ENCODE measurements around the gene CBLIF. TPM values are rescaled to one million over a fixed set of nuclear protein-coding genes. Genes with fewer than 3 reads are reported as not detected.

The CBLIF gene
- total RNA-seq, 1 donor from 2014 or later = not detected

DNA sequence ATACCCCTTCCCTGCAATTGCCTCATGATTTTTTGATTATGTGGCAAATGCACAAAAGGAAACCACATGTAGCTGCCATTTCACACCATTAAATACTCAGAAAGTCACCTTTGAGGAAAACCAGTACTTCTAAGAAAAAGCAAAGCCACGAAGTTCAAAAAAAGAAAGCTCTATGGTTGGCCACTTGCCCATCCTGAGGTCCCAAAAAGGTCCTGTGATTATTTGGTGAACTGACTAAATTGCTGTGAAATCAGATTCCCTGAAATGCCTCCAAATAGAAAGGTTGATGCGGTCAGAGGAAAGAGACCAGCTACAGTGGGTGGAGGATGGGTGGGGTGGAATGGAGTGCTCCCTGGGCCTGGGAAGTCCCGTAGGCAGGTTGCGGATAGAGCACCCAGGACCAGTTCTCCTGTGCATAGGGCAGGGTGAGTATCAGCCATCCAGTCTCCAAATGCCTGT lies 61.6 kb downstream of the CBLIF start:
- Histone ChIP-seq H3K9me3 (no peaks in the 10 kb centered on the region), H3K4me3 (no peak overlapping the region), H3K27ac (no peak overlapping the region), H3K4me1 (peaks cover 30% of the 10 kb centered on the region), H3K36me3 (peaks cover 29% of the 10 kb centered on the region), H3K27me3 (ENCODE audit: low read depth) (no peaks in the 10 kb centered on the region)
- DNase-seq (no peak), ATAC-seq (no peak)
- intact Hi-C loops (cut with DNase I) = no loop called here
- TF ChIP-seq, protein P1, sequence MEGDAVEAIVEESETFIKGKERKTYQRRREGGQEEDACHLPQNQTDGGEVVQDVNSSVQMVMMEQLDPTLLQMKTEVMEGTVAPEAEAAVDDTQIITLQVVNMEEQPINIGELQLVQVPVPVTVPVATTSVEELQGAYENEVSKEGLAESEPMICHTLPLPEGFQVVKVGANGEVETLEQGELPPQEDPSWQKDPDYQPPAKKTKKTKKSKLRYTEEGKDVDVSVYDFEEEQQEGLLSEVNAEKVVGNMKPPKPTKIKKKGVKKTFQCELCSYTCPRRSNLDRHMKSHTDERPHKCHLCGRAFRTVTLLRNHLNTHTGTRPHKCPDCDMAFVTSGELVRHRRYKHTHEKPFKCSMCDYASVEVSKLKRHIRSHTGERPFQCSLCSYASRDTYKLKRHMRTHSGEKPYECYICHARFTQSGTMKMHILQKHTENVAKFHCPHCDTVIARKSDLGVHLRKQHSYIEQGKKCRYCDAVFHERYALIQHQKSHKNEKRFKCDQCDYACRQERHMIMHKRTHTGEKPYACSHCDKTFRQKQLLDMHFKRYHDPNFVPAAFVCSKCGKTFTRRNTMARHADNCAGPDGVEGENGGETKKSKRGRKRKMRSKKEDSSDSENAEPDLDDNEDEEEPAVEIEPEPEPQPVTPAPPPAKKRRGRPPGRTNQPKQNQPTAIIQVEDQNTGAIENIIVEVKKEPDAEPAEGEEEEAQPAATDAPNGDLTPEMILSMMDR (IDR thresholded peaks at IDR 0.05) = no peak

DNA sequence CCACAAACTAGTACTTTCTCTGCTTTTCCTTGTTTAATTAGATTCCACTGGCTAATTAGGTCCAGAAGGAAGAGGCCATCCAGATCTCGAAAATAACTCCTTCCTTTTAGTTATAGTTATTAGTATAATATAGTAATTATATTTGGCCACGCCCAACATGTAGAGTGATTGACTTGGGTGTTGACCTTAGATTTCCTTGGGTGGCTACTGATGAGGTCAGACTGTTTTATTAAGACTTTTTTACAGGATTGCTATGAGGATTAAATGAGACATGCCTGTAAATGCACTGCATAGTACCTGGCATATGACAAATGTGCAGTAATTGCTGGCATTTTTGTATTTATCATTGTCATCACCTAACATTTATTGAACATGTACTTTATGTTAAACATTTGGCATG lies 63.2 kb downstream of the CBLIF start:
- intact Hi-C loops (cut with DNase I) = no loop called here
- H3K4me3 ChIP-seq = no peak overlapping the region
- TF ChIP-seq, protein P1 (IDR thresholded peaks at IDR 0.05) = no peak

DNA sequence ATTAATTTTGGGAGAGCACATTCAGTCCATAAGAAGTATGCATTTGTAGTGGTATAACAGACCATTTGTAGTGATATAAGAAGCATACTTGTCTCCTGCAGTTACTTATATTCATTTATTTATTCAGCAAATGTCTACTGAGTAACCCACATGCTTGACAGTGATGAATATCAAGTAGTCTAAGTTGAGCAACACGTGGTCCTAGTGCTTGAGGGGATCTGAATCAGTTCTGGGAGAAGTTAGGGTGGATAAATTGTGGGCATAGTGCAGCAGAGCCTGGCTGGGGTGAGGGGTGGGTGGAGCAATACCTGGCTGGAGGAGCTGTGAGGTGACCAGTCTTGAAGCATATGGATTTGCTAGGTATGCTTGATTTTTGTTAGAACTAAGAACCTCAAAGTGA lies 65.8 kb downstream of the CBLIF start:
- intact Hi-C loops (cut with DNase I) = no loop called here
- no peak for DNase-seq
- H3K4me1 ChIP-seq = peaks cover 13% of the 10 kb centered on the region
- ATAC-seq = no peak
- H3K27ac ChIP-seq = no peak overlapping the region
- peaks cover 43% of the 10 kb centered on the region for H3K36me3 ChIP-seq
- no peaks in the 10 kb centered on the region for H3K27me3 ChIP-seq (ENCODE audit: low read depth)
- TF ChIP-seq, protein P1 (IDR thresholded peaks at IDR 0.05) = no peak
- H3K4me3 ChIP-seq = no peak overlapping the region
- H3K9me3 ChIP-seq = no peaks in the 10 kb centered on the region

More for the DNA sequence above, 63.2 kb downstream of the CBLIF start:
- Histone ChIP-seq H3K9me3 (no peaks in the 10 kb centered on the region), H3K36me3 (peaks cover 28% of the 10 kb centered on the region), H3K4me1 (peaks cover 16% of the 10 kb centered on the region), H3K27me3 (ENCODE audit: low read depth) (no peaks in the 10 kb centered on the region), H3K27ac (no peak overlapping the region)
- ATAC-seq = no peak
- DNase-seq = no peak

Other genes with a start within 250 kb of the CBLIF start
- gene OSBP, start 229.7 kb downstream of the CBLIF start, total RNA-seq = 37.7 TPM
- gene PATL1, start 176.5 kb downstream of the CBLIF start, total RNA-seq = 38.2 TPM
- not detected for gene OR10V1, start 131.7 kb downstream of the CBLIF start, total RNA-seq
- gene STX3, start 90.1 kb downstream of the CBLIF start, total RNA-seq = 59.4 TPM
- 29.7 TPM for gene MRPL16, start 34.7 kb downstream of the CBLIF start, total RNA-seq
- 1.7 TPM for gene TCN1, start 21.0 kb upstream of the CBLIF start, total RNA-seq
- gene OOSP3, start 33.3 kb upstream of the CBLIF start, total RNA-seq = not detected
- gene OOSP1, start 92.9 kb upstream of the CBLIF start, total RNA-seq = not detected
- gene OOSP4A, start 118.5 kb upstream of the CBLIF start, total RNA-seq = not detected
- not detected for gene OOSP4B, start 171.7 kb upstream of the CBLIF start, total RNA-seq
- gene OOSP2, start 194.9 kb upstream of the CBLIF start, total RNA-seq = not detected
- gene MS4A3, start 211.2 kb upstream of the CBLIF start, total RNA-seq = not detected
- 19.2 TPM for gene MS4A2, start 243.2 kb upstream of the CBLIF start, total RNA-seq